Measurements from ENCODE around the gene HRH2.
A peak's percentile ranks its signal among the peaks of the same experiment; 100 is the strongest.

Gene HRH2

DNA sequence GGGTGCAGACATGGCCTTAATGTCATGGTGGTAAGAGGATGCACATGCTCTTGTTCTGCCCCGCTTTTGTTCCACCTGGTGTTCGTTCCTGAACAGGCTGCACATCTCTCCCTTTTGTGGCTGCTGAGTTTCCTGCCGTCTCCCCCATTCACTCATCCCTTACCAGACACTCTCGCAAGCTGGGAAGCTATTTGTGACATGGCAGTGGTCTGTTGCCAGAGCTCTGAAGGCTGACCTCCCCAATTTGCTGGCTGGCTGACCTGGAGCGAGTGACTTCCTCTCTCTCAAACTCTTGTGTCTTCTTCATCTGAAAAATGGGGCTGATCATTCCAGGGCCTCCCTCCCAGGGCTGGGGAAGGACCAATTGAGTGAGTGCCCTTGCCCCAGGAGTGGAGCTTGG is 35.9 kb downstream of the HRH2 start:
- no peak for DNase-seq

DNA sequence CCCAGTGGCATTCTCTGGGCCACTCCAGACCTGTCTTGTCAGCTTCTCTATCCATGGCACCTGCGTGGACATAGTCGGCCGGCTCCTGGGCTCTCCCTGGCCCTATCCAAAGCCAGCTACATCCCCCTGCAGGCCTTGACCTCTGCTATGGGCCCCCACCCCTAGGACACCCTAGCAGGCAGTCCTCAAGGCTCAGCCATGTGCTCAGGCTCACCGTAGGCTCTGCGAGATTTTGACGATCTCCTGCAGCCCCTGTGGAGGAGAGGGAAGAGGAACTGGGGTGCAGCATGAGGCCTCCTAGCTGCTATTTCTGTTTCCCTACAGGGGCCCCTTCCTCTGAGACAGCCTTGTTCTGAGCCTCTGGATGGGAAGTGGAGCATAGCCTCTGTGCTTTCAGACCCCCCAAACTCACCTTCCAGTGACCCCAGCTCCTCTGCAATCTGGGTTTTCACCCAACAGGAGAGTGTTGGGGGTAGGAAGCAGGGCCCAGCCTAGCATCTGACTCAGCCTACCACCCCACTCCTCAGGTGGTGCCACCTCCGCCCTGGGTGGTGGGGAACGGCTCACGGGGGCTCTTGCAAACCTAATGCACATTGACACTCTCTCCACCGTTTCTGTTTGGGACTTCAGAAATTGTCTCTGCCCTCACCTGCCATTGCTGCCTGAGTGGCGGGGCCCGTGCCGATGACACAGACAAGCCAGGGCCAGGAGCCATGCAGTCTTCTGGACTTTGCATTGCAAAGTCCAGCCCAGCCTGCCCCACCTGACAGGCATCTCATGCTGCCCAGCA is 36.7 kb downstream of the HRH2 start:
- no peak for DNase-seq

DNA sequence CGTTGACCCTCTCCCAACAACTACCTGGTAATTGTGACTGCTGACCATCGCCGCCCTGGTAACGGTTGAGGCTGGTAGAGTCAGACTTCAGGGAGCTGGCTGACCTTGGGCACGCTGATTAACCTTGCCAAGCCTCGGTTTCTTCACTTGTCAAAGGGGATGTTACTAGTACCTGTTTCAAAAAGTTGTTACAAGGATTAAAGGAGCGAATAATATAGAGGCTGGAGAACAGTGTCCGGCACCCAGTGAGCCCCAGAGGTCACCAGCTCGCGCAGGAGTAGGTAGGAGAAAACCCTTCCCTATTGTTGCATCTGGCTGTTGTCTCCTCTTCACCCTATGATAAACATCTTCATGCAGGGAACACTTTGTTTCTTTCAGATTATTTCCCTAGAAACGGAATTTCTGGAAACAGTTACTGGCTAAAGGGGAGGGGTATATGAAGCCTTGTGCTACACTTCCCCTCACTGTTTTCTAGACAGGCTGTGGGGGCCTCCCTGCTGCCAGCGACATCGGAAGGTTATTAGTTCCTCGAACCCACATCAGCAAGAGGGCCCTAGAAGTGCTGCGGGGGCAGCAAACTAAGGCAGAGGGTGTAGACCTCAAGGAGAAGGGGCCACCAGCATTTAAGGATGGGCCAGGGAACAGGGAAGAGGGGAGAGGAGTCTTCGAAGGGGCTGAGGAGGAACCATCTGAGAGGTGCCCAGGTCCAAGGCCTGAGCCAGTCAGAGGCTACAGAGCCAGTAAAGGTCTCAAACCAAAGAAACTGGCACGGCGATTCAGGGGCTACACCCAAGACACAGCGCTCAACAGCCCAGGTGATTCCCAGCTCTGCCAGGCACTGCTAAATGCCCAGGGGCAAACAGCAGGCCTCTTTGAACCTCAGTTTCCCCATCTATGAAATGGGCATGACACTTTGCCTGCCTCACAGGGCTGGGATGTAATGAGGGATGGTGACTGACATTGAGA is 37.6 kb downstream of the HRH2 start:
- no peak for DNase-seq

DNA sequence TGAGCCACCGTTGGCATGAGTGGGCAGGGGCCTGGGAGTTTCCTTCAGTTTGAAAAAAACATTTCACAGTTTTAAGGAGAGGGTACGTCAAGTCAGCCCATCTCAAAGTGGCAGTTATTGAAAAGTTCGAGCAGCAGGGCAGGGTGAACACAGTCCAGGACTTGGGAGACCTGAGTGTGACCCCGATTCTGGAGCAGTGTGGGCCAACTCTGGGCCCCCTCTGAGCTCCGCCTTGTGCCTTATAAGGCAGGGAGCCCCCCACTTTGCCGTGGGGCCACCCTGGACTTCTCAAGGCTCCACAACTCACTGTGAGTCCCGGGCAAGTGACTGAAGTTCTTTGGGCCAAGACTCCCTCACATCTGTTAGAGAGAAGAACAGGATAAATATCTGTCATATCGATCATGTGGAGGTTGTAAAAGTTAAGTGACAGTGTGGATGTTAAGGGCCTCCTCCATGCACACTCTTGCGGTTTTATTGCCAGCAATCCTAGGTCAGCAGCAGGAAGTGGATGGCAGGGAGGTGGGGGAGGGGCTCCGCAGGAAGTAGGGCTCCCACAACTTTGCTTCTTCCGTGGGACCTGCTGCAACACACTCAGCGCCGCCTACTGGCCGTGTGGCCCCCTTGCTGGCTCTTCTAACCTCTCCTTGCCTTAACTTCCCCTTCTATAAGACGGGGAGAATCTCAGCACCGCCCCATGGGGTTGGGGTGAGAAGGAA is 38.4 kb downstream of the HRH2 start:
- DNase-seq: peak; percentile 78

DNA sequence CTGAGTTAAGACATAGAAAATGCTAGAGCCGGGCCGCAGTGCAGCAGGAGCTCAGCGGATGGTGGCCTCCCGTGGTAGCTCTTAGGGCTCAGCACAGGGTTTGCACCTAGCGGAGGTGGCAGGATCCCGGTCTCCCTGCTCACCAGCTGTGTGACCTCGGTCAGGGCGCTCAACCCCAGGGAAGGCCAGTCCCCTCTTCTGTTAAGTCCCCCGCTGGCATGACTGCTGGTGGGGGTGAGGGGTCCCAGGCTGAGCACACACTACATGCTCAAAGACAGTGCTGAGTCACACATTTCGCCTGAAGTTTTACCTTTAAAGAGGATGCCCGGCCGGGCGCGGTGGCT is 39.0 kb downstream of the HRH2 start:
- DNase-seq: no peak

DNA sequence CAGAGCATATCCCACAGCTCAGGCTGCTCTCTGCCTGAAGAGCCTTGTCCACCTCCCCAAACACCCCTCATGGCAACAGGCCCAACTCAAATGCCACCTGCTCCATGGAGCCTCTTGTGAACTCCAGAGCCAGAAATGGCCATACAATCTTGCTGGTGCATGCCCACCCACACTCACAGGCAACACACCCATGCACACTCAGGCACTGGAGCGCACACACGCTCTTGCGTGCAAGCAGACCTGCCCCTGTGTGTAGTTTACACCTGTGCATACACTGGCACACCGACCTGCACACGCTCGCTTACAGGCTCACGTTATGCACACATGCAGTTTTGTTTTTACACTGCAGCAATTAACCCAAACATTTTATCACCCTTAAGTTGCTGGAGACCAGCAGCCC is 40.0 kb downstream of the HRH2 start:
- no peak for DNase-seq

DNA sequence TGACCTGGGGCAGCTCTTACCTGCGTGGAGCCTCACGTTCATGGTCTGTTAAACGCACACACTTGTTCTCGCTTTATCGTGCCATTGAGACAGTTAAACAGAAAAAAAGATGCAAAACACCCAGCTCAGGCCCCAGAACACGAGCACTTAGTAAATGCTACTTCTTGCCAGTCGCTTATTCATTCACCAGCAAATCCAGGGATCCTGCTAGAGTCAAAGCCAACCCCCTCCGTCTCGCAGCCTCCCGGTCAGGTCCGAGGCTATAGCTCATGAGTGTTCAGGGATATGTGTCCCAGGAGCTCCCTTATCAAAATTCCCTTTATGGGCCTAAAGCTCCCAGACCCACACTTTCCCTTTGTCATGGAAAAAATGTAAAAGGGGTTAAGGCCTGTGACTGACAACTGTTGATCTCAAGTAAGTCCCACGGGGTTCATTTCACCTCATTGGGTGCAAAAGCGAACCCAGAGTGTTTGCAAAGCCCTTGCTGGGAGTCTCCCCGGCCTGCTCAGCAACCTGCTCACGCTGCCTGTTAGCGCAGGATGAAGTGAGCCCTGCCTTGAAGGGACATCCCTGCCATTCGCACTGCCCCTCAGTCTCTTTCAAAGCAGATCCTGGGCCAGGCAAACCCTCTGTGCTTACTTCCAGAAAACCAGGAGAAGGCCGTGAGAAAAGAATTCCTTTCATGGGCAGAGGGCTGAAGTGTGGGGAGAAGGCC is 40.7 kb downstream of the HRH2 start:
- DNase-seq: no peak

DNA sequence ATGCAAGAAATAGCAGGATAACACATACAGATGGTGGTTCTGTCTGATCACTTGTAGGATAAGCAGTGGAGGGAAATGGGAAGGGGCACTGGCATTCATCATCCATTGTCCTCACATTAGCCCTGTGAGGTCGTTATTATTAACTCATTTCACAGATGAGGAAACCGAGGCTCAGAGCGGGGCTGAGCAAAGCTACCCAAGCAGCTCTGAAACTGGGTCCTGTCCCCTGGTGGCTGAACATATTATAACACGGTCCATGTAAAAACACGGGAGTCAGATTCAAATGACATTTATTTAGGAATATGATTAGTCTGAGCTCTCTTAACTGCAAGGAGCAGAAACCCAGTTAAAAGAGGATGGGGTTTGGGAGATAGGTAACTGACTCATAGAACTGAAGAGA is 43.1 kb downstream of the HRH2 start:
- no peak for DNase-seq

DNA sequence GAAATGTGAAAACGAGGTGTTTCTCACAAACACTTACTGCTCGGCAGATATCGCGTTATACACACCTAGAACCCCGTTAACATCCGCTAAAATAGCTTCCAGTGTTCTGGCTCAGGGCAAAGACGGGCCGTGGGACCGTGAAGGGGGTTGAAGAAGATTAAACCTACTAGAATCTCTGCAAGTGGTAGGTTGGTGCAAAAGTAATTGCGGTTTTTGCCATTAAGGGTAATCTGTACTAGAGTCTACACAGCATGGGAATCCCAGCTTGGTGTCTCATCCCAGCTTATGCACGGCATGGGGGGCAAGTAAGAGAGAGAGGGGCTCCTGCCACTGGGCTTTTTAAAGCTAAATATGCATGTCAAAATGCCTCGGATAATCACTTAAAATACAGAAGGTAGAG is 43.9 kb downstream of the HRH2 start:
- DNase-seq: no peak

DNA sequence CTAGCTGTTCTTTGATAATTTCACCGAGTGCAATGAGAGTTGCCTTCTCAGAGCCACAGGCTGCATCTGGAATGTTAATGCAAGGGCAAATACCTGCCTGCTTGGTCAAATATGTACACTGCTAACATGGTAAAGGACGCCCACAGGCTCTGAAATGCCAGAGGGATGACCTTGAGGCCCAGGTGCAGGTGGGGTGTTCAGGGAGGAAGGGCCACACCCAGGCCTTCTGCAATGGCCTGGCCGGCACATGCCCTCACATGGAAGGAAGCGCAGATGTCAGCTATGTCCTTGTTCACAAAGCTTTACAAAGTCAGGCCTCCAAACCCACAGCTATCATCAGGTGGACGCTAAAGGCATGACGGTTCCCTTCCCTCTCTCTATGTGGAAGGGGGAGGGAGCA is 48.6 kb downstream of the HRH2 start:
- no peak for DNase-seq

DNA sequence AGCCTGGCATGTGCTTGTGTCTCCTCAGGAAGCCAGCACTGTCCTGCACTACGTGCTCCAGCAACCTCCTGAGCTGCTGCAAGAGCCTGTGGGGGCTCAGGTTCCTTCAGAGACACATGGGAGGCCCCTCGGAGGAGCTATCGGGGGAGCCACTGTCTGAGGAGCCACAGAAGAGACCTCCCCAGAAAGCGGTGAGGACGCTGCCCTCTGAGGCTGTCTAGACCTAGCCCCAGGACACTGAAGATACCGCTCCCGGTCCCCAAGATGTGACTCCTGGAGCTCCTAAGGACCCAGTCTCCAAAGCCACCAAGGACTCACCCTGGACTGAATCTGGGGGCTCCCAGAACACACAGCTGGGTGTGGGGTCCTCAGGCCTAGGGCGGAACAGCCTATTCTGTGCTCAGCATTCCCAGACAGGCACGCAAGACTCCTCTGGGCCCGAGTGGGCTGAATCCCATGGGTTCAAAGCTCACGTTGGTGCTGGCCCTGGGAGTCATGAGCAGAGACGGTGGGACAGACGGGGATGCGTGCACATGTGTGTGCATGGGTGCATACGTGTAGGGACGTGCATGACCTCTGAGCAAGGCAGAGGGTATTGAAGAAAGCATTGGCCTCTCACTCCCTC is 50.0 kb downstream of the HRH2 start:
- DNase-seq: no peak

DNA sequence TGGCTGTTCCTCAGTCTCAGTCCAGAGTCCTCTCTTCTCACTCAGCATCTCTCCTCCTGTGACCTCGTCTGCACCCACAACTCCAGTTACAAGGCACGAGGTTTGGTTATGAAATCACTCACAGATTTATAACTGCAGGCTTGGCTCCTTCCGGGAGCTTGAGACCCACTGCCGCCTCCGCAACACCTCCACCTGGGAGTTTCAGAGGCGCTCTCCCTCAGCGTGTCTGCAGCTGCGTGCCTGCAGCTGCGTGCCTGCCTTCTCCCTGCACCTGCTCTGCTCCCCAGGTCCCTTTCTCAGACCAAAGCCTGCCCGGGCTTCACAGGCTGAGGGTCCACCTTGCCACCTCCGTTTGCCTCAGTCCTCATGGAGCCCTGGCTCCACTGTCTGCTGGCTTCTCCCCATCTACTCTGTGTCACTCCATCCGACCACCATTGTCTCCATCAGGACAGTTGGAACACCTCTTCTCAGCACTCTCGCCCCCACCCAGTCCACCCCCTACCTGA is 51.5 kb downstream of the HRH2 start:
- DNase-seq: no peak

DNA sequence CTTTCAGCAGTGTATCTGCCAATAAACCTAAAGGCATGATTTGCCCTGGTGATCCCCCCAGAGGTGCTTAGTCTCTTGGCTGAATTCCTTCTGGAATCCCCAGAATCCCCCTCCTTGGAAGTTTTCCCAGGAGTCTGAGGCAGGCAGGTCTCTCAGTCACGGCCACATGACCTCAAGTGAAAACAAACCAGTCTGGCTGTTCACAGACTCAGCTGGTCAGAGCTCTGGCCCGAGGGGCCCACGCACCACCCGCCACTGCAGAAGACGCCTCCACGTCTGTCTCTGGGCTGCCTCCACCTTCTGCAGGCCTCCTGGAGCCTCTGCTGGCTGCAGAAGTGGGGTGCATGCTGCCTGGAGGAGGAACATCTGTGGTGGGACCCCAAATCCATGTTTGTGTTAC is 52.5 kb downstream of the HRH2 start:
- no peak for DNase-seq

DNA sequence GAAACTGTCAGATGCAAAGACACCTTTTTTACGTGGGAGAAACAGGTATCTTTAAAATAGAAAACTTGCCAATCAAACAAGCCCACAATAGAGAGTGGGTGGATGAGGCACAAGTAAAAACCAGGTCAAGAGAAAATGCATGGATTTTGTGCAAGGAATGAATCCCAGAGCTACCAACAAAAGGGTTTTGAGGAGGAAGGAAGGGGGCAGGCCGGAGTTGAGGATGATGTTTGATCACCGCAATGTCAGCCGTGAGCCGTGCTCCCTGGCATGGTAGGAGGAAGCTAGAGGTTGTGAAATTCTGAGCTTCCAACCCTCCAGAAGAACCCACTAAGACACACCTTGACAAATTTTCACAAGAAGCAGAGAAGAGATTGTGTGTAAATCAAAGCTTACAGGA is 53.2 kb downstream of the HRH2 start:
- no peak for DNase-seq

DNA sequence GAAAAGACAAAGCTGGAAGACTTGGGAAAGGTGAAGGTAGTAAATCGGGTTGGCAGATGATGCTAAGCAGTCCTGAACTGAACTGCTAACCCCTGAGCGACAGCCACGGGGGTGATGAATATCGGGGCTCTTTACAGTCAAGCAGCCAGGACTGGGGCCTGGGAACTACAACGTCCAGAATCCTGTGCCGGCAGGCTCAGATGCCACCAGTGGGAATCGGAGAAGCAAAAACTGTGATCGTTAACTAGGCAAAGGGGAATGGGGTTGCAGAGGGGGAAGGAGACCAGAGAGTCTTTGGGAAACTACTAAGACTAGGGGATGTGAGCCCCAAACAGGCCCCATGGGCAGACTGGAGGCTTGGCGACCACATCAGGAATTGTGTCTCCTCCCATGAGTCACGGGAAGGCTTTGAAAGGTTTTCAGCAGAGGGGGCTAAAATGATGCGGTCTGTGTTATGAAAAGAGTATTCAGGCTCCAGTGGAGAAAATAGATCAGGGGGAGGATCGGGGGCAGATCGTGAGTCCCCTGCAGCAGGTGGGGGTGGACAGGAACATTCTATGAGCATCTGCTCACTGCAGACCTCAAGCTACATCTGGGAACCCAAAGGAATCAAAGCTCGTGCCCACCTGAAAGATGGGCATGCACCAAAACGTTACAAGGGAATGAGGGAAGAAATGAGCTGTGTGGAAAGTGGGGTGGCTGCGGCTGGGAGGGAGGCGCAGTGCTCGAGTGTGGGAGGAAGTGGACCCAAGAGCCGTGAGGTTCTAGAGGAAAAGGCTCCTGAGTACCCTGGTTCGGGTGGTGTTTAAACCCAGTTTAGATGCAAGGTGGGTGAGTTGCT is 53.8 kb downstream of the HRH2 start:
- no peak for DNase-seq

DNA sequence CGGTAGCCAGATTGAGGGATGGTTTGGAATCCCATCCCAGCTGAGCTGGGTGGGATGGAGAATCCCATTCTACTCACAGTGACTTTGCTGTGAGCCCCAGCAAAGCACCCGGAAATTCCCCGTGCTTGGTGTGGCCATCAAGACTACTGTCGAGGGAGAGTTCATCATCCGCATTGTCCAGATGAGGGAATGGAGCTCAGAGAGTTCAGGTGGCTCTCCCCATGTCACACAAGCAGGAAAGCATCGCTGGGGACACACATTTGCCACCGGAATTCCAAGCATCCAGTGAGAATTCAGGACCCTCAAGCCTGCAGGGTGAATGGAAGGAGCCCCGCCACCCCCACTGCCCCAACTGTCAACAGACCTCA is 54.4 kb downstream of the HRH2 start:
- no peak for DNase-seq

DNA sequence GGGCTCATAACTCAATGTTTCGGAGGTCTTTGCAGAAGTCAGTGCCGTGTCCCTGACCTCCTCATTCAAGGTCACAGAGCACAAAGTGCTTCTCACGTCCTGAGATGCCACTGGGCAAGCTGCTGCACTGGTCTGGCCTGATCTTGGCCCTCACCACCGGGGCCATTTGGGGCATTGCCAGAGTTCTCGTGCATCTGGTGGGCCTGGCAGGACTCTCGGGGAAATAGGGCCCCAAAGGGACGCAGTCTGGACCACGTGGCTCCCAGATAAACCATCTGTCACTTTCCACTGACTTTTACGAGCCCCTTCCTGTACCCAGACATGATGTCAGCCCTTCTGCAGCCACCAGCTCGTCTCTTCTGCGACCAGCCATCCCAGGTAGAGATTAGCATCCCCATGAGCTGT is 54.8 kb downstream of the HRH2 start:
- DNase-seq: no peak

DNA sequence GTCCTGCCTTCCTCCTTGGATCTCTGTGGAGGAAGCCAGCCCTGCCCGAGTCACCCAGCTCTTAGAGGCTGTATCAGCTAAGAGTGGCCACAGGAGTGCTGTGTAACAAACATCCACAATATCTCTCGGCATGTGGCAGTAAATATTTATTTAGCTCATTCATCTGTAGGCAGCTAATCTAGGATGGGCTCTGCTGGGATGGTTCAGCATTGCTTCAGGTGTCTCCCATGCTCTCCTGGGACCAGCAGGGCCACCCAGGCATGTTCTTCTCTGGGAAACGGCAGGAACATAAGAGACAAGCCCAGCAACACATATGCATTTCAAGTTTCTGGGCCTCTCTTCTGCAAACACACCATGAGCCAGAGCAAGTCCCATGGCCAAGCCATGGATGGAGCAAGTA is 56.1 kb downstream of the HRH2 start:
- no peak for DNase-seq

DNA sequence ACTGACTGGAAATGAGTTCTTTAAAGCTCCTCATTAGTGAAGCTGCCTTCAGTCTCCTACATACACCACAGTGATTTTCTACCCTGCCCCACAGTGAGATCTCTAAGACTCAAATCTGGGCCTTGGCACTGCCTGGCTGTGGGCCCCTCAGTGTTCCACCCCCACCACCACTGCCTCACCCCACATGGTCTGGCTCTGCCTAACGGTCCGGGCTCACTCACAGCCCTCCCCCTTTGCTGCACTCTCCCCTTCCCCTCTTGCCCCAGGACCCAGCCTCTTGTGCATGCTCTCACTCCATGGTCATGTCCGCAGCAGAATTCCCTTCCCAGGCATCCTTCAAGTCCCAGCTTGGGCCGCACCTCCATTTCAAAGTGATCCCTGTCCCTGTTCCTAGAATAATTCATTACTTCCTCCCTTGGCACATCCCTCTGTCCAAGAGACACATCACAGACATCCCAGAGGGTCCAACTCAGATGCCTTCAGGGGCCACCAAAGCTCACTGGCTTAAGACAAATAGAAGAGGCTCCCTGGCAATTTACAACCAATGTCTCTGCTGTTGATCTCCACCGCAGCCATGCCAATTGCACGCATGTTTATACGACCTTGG is 56.7 kb downstream of the HRH2 start:
- no peak for DNase-seq

DNA sequence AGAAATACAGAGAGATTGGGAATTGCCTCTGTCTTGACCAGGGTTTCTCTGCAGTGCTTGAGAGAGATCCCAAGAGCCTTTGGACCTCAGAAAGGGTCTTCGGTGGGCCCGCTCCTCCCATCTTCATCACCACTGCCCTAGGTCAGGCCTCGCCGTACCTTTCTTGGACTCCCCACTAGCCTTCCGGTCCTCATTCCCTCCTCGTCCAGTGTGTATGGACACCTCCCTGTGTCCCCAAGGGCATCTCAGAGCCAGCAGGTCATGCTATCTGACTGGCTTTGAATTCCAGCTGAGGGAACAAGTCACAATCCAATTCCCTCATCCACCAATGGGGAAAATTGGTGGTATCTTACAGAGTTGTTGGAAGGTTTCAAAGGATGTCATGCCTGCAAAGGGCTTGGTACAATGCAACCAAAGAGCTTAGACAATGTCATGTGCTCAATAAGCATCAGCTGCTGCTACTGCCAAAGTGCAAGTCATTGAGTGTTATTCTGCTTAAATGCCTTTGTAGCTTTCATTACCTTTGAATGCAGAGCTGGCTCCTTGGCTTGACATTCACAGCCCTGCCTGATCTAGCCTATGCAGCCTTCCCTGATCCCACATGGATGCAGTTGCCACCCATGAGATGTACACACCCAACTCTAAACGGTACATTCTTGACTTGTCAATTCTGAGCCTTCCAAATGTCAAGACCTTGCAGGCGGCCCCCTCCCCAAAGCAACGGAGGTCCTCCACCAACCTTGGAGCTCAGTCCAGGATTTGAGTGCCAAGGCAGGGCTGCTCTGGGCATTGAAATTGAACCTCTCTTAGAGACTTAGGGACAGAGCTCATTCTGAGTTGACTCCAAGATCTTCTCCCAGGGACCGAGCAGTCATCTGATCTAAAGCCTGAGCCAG is 58.0 kb downstream of the HRH2 start:
- DNase-seq: no peak
